ENCODE results near the gene MYOD1.
A peak's percentile ranks its signal among the peaks of the same experiment; 100 is the strongest.

Gene MYOD1

GRCh38 chr11:17722000-17722643 lies 2.8 kb downstream of the MYOD1 start:
- TF ChIP-seq, protein P1, sequence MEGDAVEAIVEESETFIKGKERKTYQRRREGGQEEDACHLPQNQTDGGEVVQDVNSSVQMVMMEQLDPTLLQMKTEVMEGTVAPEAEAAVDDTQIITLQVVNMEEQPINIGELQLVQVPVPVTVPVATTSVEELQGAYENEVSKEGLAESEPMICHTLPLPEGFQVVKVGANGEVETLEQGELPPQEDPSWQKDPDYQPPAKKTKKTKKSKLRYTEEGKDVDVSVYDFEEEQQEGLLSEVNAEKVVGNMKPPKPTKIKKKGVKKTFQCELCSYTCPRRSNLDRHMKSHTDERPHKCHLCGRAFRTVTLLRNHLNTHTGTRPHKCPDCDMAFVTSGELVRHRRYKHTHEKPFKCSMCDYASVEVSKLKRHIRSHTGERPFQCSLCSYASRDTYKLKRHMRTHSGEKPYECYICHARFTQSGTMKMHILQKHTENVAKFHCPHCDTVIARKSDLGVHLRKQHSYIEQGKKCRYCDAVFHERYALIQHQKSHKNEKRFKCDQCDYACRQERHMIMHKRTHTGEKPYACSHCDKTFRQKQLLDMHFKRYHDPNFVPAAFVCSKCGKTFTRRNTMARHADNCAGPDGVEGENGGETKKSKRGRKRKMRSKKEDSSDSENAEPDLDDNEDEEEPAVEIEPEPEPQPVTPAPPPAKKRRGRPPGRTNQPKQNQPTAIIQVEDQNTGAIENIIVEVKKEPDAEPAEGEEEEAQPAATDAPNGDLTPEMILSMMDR (IDR thresholded peaks at IDR 0.05): peak; percentile 39
- no peaks in the 10 kb centered on the region for H3K27me3 Mint-ChIP-seq (ENCODE audit: low read depth, poor library complexity)
- H3K9me3 Mint-ChIP-seq: no peaks in the 10 kb centered on the region
- peak; percentile 46 for DNase-seq
- H3K4me1 Mint-ChIP-seq: peaks cover 5% of the 10 kb centered on the region
- H3K4me3 Mint-ChIP-seq: peak overlapping the region; percentile 22
- H3K36me3 Mint-ChIP-seq (ENCODE audit: low read depth): no peaks in the 10 kb centered on the region
- no peak overlapping the region for H3K27ac Mint-ChIP-seq

- H3K27me3 Mint-ChIP-seq (ENCODE audit: low read depth, poor library complexity): no peaks in the 10 kb centered on the region
- no peaks in the 10 kb centered on the region for H3K9me3 Mint-ChIP-seq
- no peak overlapping the region for H3K4me3 Mint-ChIP-seq
- no peak overlapping the region for H3K27ac Mint-ChIP-seq
- DNase-seq: no peak
- TF ChIP-seq, protein P1 (IDR thresholded peaks at IDR 0.05): no peak
- H3K36me3 Mint-ChIP-seq (ENCODE audit: low read depth): no peaks in the 10 kb centered on the region
- no peaks in the 10 kb centered on the region for H3K4me1 Mint-ChIP-seq
Observed at GRCh38 chr11:17724020-17724908, 4.9 kb downstream of the MYOD1 start.

GRCh38 chr11:17725174-17725573 lies 5.8 kb downstream of the MYOD1 start:
- H3K36me3 Mint-ChIP-seq (ENCODE audit: low read depth): no peaks in the 10 kb centered on the region
- no peaks in the 10 kb centered on the region for H3K27me3 Mint-ChIP-seq (ENCODE audit: low read depth, poor library complexity)
- no peak for DNase-seq
- no peak overlapping the region for H3K27ac Mint-ChIP-seq
- TF ChIP-seq, protein P1 (IDR thresholded peaks at IDR 0.05): no peak
- no peak overlapping the region for H3K4me3 Mint-ChIP-seq
- H3K9me3 Mint-ChIP-seq: no peaks in the 10 kb centered on the region
- H3K4me1 Mint-ChIP-seq: no peaks in the 10 kb centered on the region

- TF ChIP-seq, protein P1 (IDR thresholded peaks at IDR 0.05): no peak
- H3K27me3 Mint-ChIP-seq (ENCODE audit: low read depth, poor library complexity): peaks cover 38% of the 10 kb centered on the region
- no peak for DNase-seq
- peaks cover 8% of the 10 kb centered on the region for H3K4me1 Mint-ChIP-seq
- no peaks in the 10 kb centered on the region for H3K36me3 Mint-ChIP-seq (ENCODE audit: low read depth)
- H3K27ac Mint-ChIP-seq: no peak overlapping the region
- no peak overlapping the region for H3K4me3 Mint-ChIP-seq
- no peaks in the 10 kb centered on the region for H3K9me3 Mint-ChIP-seq
Observed at GRCh38 chr11:17730137-17730536, 10.8 kb downstream of the MYOD1 start.

DNA sequence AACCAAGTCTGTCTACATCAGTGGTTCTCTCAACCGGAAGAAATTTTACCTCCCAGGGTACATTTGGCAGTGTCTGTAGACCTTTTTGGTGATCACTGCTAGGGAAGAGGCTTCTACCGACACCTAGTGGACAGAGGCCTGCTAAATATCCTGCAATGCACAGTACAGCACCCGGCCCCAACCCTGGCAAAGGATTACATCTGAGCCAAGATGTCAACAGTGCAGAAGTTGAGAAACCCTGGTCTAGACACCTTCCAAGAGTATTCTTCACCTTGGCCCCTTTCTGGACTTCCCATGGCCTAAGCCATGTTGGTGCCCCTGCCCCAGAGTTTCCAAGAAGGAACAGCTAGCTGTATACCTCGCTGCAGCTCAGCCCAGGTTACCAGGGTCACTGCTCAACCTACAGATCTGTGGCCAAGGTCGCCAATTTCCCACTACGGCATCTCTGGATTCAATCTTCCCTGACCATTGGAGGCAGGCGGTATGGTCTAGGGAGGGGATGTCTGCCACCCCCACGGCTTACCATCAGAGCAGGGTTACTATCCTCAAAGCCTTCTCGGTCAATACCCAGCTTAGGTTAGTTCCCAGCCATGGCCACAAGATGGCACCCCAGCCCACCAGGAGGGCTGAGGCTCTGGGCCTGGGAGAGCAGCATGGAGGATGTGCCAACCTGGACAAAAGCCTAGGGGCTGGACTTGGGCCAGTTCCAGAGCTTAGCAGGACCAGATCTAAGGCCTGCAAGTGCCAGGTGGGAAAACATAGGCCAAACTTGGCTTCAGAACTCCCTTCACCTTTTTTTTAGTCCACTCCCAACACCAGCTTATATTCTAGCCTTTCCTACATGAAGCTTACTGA lies 11.5 kb downstream of the MYOD1 start:
- H3K27me3 Mint-ChIP-seq (ENCODE audit: low read depth, poor library complexity): peaks cover 45% of the 10 kb centered on the region
- no peaks in the 10 kb centered on the region for H3K36me3 Mint-ChIP-seq (ENCODE audit: low read depth)
- TF ChIP-seq, protein P1 (IDR thresholded peaks at IDR 0.05): peak; percentile 81
- no peaks in the 10 kb centered on the region for H3K9me3 Mint-ChIP-seq
- DNase-seq: peak; percentile 88
- peaks cover 8% of the 10 kb centered on the region for H3K4me1 Mint-ChIP-seq
- H3K4me3 Mint-ChIP-seq: no peak overlapping the region
- no peak overlapping the region for H3K27ac Mint-ChIP-seq

Data from nephron progenitor cell (in vitro differentiated cells).